Measurements from ENCODE around the gene ZNF514. TPM values are rescaled to one million over a fixed set of nuclear protein-coding genes. Genes with fewer than 3 reads are reported as not detected.

The ZNF514 gene
- total RNA-seq, 2 donors from 2014 or later, result 27.8 to 37.1 TPM

GRCh38 chr2:95206096-95206495 lies 46.4 kb upstream of the ZNF514 start:
- no peak for DNase-seq
- H3K36me3 Mint-ChIP-seq (ENCODE audit: low read depth), result peaks cover 28% of the 10 kb centered on the region
- 13 to 20% methylated on average over 5 to 10 of the region's 10 CpGs for WGBS, 2 experiments (ENCODE audit: insufficient coverage in 1 of 2, insufficient read length in 1 of 2)

GRCh38 chr2:95204396-95204795 lies 44.7 kb upstream of the ZNF514 start:
- H3K36me3 Mint-ChIP-seq (ENCODE audit: low read depth), result peaks cover 13% of the 10 kb centered on the region
- no peak for DNase-seq
- Histone ChIP-seq H3K4me3 (ENCODE audit: low read length) (no peak overlapping the region), H3K27me3 (ENCODE audit: control insufficient read depth, insufficient read depth, low read length, poor library complexity, severe bottlenecking) (no peaks in the 10 kb centered on the region), H3K27ac (ENCODE audit: low read depth, low read length) (no peak overlapping the region), H3K9ac (ENCODE audit: extremely low read depth, low read length, poor library complexity, severe bottlenecking) (no peak overlapping the region), H3K9me3 (ENCODE audit: control insufficient read depth, low read length) (peaks cover 11% of the 10 kb centered on the region), H3K36me3 (ENCODE audit: control insufficient read depth, insufficient read depth, low read length) (peaks cover 8% of the 10 kb centered on the region), H3K4me1 (ENCODE audit: control insufficient read depth, insufficient read depth, low read length) (no peaks in the 10 kb centered on the region)
- H3K27ac Mint-ChIP-seq, result no peak overlapping the region
- H3K27me3 Mint-ChIP-seq (ENCODE audit: insufficient read depth), result peaks cover 36% of the 10 kb centered on the region
- H3K4me1 Mint-ChIP-seq, result peaks cover 9% of the 10 kb centered on the region
- no peak for TF ChIP-seq CTCF (conservative IDR thresholded peaks at IDR 0.05)
- peaks cover 5% of the 10 kb centered on the region for H3K9me3 Mint-ChIP-seq
- WGBS, 2 experiments (ENCODE audit: insufficient coverage in 1 of 2, insufficient read length in 1 of 2), result 89% methylated on average over 2 of the region's 2 CpGs; no CpG with 5 or more reads in 1 of the 2 experiments
- H3K4me3 Mint-ChIP-seq, result no peak overlapping the region

More at GRCh38 chr2:95206096-95206495, 46.4 kb upstream of the ZNF514 start:
- Histone ChIP-seq H3K36me3 (ENCODE audit: control insufficient read depth, insufficient read depth, low read length) (peaks cover 22% of the 10 kb centered on the region), H3K9me3 (ENCODE audit: control insufficient read depth, low read length) (peaks cover 24% of the 10 kb centered on the region), H3K27me3 (ENCODE audit: control insufficient read depth, insufficient read depth, low read length, poor library complexity, severe bottlenecking) (no peaks in the 10 kb centered on the region), H3K4me1 (ENCODE audit: control insufficient read depth, insufficient read depth, low read length) (no peaks in the 10 kb centered on the region), H3K9ac (ENCODE audit: extremely low read depth, low read length, poor library complexity, severe bottlenecking) (no peak overlapping the region), H3K27ac (ENCODE audit: low read depth, low read length) (no peak overlapping the region), H3K4me3 (ENCODE audit: low read length) (peak overlapping the region; percentile 96)
- Mint-ChIP-seq H3K27me3 (ENCODE audit: insufficient read depth) (peaks cover 24% of the 10 kb centered on the region), H3K27ac (no peak overlapping the region), H3K9me3 (peaks cover 17% of the 10 kb centered on the region), H3K4me3 (peak overlapping the region; percentile 76), H3K4me1 (peaks cover 9% of the 10 kb centered on the region)
- no peak for TF ChIP-seq CTCF (conservative IDR thresholded peaks at IDR 0.05)

GRCh38 chr2:95203911-95204310 lies 44.3 kb upstream of the ZNF514 start:
- peaks cover 6% of the 10 kb centered on the region for H3K9me3 ChIP-seq (ENCODE audit: control insufficient read depth, low read length)
- peaks cover 8% of the 10 kb centered on the region for H3K36me3 Mint-ChIP-seq (ENCODE audit: low read depth)
- no peak overlapping the region for H3K27ac ChIP-seq (ENCODE audit: low read depth, low read length)
- DNase-seq, result no peak
- no peak for TF ChIP-seq CTCF (conservative IDR thresholded peaks at IDR 0.05)
- H3K9ac ChIP-seq (ENCODE audit: extremely low read depth, low read length, poor library complexity, severe bottlenecking), result no peak overlapping the region
- peaks cover 4% of the 10 kb centered on the region for H3K36me3 ChIP-seq (ENCODE audit: control insufficient read depth, insufficient read depth, low read length)
- H3K27me3 Mint-ChIP-seq (ENCODE audit: insufficient read depth), result peaks cover 41% of the 10 kb centered on the region
- H3K9me3 Mint-ChIP-seq, result peaks cover under 1% of the 10 kb centered on the region
- no peak overlapping the region for H3K27ac Mint-ChIP-seq
- 83 to 88% methylated on average over 3 to 4 of the region's 4 CpGs for WGBS, 2 experiments (ENCODE audit: insufficient coverage in 1 of 2, insufficient read length in 1 of 2)
- no peak overlapping the region for H3K4me3 Mint-ChIP-seq
- no peaks in the 10 kb centered on the region for H3K4me1 ChIP-seq (ENCODE audit: control insufficient read depth, insufficient read depth, low read length)
- H3K27me3 ChIP-seq (ENCODE audit: control insufficient read depth, insufficient read depth, low read length, poor library complexity, severe bottlenecking), result peaks cover under 1% of the 10 kb centered on the region
- H3K4me1 Mint-ChIP-seq, result peaks cover 9% of the 10 kb centered on the region
- H3K4me3 ChIP-seq (ENCODE audit: low read length), result no peak overlapping the region
